Measurements from ENCODE around the gene KRTAP12-3. TPM values are rescaled to one million over a fixed set of nuclear protein-coding genes. Genes with fewer than 3 reads are reported as not detected.
"Not testable (repeated sequence)": the region's sequence is repeated elsewhere in the genome, so short reads cannot be mapped to it uniquely, and the experiment has no call there.

KRTAP12-3 gene
- total and polyA plus RNA-seq, 11 donors, result not detected

DNA sequence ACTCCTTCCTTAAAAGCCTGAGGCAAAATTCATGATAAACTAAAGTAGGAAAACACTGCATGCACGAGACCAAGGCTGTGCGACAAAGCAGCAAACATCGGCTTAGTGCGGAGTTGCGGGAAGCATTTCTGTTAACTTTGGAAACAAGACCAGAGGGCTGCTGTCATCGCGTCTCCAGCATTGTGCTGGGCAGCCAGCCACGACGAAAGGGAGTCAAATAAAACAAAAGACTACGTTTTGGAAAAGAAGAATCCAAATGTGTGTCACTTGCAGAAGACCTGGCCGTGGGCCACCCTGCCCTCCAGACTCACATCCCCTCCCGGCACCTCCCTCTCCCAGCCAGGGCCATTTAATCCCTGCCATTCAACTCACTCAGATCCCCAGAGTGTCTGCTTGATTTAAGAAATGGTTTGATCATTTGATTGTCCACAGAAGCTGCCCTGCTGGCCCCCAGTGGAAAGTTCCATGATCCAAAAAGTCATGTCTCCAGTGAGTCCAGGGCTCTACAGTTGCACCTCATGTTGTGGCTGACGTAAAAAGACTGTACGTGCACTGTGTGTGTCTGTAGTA lies 13.9 kb upstream of the KRTAP12-3 start:
- Histone ChIP-seq H3K9me3 (peaks cover 0 to 37% (median 13%) of the 10 kb centered on the region in 12 donors), H3K4me3 (no peak overlapping the region), H3K4me1 (no peaks in the 10 kb centered on the region), H3K36me3 (no peaks in the 10 kb centered on the region), H3K27ac (no peak overlapping the region), H3K27me3 (peaks cover 0 to 22% (median 0%) of the 10 kb centered on the region in 9 donors)
- DNase-seq (no peak), ATAC-seq (no peak)
- WGBS, 4 donors, result 66 to 81% (median 70%) methylated on average over 14 of the region's 14 CpGs
- intact Hi-C loops (cut with DNase I), result no loop called here
- no peak for TF ChIP-seq POLR2A (IDR thresholded peaks at IDR 0.05)
- TF ChIP-seq, protein P1, sequence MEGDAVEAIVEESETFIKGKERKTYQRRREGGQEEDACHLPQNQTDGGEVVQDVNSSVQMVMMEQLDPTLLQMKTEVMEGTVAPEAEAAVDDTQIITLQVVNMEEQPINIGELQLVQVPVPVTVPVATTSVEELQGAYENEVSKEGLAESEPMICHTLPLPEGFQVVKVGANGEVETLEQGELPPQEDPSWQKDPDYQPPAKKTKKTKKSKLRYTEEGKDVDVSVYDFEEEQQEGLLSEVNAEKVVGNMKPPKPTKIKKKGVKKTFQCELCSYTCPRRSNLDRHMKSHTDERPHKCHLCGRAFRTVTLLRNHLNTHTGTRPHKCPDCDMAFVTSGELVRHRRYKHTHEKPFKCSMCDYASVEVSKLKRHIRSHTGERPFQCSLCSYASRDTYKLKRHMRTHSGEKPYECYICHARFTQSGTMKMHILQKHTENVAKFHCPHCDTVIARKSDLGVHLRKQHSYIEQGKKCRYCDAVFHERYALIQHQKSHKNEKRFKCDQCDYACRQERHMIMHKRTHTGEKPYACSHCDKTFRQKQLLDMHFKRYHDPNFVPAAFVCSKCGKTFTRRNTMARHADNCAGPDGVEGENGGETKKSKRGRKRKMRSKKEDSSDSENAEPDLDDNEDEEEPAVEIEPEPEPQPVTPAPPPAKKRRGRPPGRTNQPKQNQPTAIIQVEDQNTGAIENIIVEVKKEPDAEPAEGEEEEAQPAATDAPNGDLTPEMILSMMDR (IDR thresholded peaks at IDR 0.05), result no peak

DNA sequence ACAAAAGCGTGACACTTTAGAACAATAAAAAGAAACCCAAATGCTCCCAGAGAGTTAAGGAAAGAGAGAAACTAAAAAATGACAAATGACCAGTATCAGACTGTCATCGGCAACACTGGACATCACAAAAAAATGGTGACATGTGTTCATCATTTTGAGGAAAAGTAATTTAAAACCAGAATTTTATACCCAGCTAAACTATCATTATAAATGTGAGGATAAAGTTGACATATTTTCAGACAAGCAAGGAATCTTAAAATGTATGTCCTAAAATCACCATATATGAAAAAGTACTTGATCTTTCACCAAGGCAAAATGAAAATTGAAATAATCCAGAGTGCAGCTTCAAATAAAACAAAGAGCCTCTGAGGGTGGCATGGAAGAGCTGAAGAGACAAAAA lies 12.9 kb upstream of the KRTAP12-3 start:
- Histone ChIP-seq H3K4me1 (no peaks in the 10 kb centered on the region), H3K9me3 (peaks cover 0 to 37% (median 13%) of the 10 kb centered on the region in 12 donors), H3K4me3 (no peak overlapping the region), H3K36me3 (no peaks in the 10 kb centered on the region), H3K27ac (no peak overlapping the region), H3K27me3 (peaks cover 0 to 13% (median 0%) of the 10 kb centered on the region in 9 donors)
- no peak for ATAC-seq
- DNase-seq, result no peak
- intact Hi-C loops (cut with DNase I), result no loop called here
- TF ChIP-seq POLR2A (IDR thresholded peaks at IDR 0.05), result no peak
- TF ChIP-seq, protein P1 (IDR thresholded peaks at IDR 0.05), result no peak
- 45 to 94% (median 46%) methylated on average over 2 of the region's 2 CpGs for WGBS, 4 donors

DNA sequence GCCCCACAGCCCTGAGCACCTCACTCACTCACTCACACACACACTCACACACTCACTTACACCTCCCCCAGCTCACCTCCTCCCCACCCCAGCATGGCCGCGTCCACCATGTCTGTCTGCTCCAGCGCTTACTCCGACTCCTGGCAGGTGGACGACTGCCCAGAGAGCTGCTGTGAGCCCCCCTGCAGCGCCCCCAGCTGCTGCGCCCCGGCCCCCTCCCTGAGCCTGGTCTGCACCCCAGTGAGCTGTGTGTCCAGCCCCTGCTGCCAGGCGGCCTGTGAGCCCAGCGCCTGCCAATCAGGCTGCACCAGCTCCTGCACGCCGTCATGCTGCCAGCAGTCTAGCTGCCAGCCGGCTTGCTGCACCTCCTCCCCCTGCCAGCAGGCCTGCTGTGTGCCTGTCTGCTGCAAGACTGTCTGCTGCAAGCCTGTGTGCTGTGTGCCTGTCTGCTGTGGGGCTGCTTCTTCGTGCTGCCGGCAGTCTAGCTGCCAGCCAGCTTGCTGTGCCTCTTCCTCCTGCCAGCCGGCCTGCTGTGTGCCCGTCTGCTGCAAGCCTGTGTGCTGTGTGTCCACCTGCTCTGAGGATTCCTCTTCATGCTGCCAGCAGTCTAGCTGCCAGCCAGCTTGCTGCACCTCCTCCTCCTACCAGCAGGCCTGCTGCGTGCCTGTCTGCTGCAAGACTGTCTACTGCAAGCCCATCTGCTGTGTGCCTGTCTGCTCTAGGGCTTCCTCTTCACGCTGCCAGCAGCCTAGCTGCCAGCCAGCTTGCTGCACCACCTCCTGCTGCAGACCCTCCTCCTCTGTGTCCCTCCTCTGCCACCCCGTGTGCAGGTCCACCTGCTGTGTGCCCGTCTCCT lies 11.1 kb upstream of the KRTAP12-3 start, which contains the start of gene KRTAP10-11:
Gene KRTAP10-11 (plus strand): TSS at position 49 of the 856 bp plus-strand sequence. CDS start 45 bp downstream, at position 94.
- WGBS, 4 donors, result 69 to 83% (median 74%) methylated on average over 13 to 21 of the region's 21 CpGs

DNA sequence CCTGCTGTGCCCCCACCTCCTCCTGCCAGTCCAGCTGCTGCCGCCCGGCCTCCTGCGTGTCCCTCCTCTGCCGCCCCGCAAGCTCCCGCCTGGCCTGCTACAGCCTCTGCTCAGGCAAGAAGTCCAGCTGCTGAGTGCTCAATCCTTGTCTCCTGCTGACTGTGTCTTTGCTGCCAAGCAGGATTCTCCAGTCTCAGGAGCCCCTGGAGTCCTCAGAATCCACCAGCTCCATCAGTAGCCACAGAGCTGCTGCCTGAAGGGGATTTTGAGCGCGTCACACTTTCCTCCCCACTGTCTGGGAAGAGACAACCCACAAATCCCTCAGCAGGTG lies 10.5 kb upstream of the KRTAP12-3 start:
- Histone ChIP-seq H3K4me1 (no peaks in the 10 kb centered on the region), H3K36me3 (no peaks in the 10 kb centered on the region), H3K27ac (no peak overlapping the region), H3K27me3 (peaks cover 0 to 9% (median 0%) of the 10 kb centered on the region in 9 donors), H3K4me3 (no peak overlapping the region), H3K9me3 (peaks cover 0 to 26% (median 11%) of the 10 kb centered on the region in 12 donors)
- WGBS, 4 donors, result 54 to 72% (median 61%) methylated on average over 8 of the region's 8 CpGs
- intact Hi-C loops (cut with DNase I), result no loop called here
- DNase-seq, result no peak
- ATAC-seq, result no peak
- TF ChIP-seq, protein P1 (IDR thresholded peaks at IDR 0.05), result no peak
- no peak for TF ChIP-seq POLR2A (IDR thresholded peaks at IDR 0.05)

More for the DNA sequence above, 11.1 kb upstream of the KRTAP12-3 start, which contains the start of gene KRTAP10-11:
- H3K27ac ChIP-seq; ATAC-seq; H3K4me3 ChIP-seq; H3K4me1 ChIP-seq; intact Hi-C loops (cut with DNase I); H3K36me3 ChIP-seq; DNase-seq; H3K27me3 ChIP-seq: not testable (repeated sequence)
- H3K9me3 ChIP-seq, result peaks cover 0 to 28% (median 11%) of the 10 kb centered on the region in 12 donors

All from heart left ventricle (tissue), 16 donors.